HepG2 (cell line): Measurements from ENCODE around the gene KCND1. TPM values are rescaled to one million over a fixed set of nuclear protein-coding genes. Genes with fewer than 3 reads are reported as not detected.

Experiments
- BRF2 ChIP-seq: sonication (generic); formaldehyde crosslinking; IDR thresholded peaks from 2 replicates; pipeline ENCODE4 v1.8.1; 2022; ENCODE audit warnings: mild to moderate bottlenecking, missing genetic modification reagents
- FOXK2 ChIP-seq: fragments of 450-650 bp; IDR thresholded peaks from 2 replicates; pipeline ENCODE4 v1.6.1; 2016
- HNF1B ChIP-seq: sonication (generic); formaldehyde crosslinking; IDR thresholded peaks from 2 replicates; pipeline ENCODE4 v1.5.1; 2020; ENCODE audit warnings: mild to moderate bottlenecking, moderate library complexity, missing genetic modification reagents
- HNRNPUL1 ChIP-seq: fragments of 200-400 bp; formaldehyde crosslinking; IDR thresholded peaks from 2 replicates; pipeline ENCODE4 v1.6.1; 2017; ENCODE audit warnings: low read depth, mild to moderate bottlenecking, low read length, moderate library complexity
- IKZF5 ChIP-seq: IDR thresholded peaks from 2 replicates; pipeline ENCODE4 v1.6.1; 2018; ENCODE audit warnings: missing genetic modification reagents, mild to moderate bottlenecking, missing compliant biosample characterization
- MAZ ChIP-seq, 2 experiments: sonication (generic) in 1 of 2; formaldehyde crosslinking in 1 of 2; IDR thresholded peaks; 2 replicates each; pipeline versions ENCODE4 v1.5.0 to v1.6.1; 2012 to 2020; ENCODE audit warnings: low read depth in 2 of 2, mild to moderate bottlenecking in 2 of 2, borderline replicate concordance in 1 of 2, improper control_type of control experiment in 1 of 2, low read length in 1 of 2, missing genetic modification reagents in 1 of 2, moderate library complexity in 1 of 2
- MTA3 ChIP-seq: sonication (generic); formaldehyde crosslinking; IDR thresholded peaks from 2 replicates; pipeline ENCODE4 v1.4.0; 2020; ENCODE audit warnings: missing genetic modification reagents
- NAIF1 ChIP-seq: sonication (generic); formaldehyde crosslinking; IDR thresholded peaks from 2 replicates; pipeline ENCODE4 v1.5.0; 2020; ENCODE audit warnings: mild to moderate bottlenecking, missing genetic modification reagents, borderline replicate concordance
- NFYB ChIP-seq: sonication (generic); formaldehyde crosslinking; IDR thresholded peaks from 2 replicates; pipeline ENCODE4 v1.4.0; 2020; ENCODE audit warnings: missing genetic modification reagents
- NR3C1 ChIP-seq: sonication (generic); formaldehyde crosslinking; IDR thresholded peaks from 2 replicates; pipeline ENCODE4 v1.4.0; 2020; ENCODE audit warnings: missing genetic modification reagents
- SP5 ChIP-seq: IDR thresholded peaks from 2 replicates; pipeline ENCODE4 v1.6.1; 2016; ENCODE audit warnings: low read depth, borderline replicate concordance
- TEAD2 ChIP-seq: sonication (generic); formaldehyde crosslinking; IDR thresholded peaks from 2 replicates; pipeline ENCODE4 v1.9.0; 2021; ENCODE audit warnings: missing genetic modification reagents
- ZNF382 ChIP-seq: sonication (generic); formaldehyde crosslinking; IDR thresholded peaks from 2 replicates; pipeline ENCODE4 v1.5.0; 2020; ENCODE audit warnings: missing genetic modification reagents, mild to moderate bottlenecking, borderline replicate concordance
- ZNF512 ChIP-seq: sonication (generic); formaldehyde crosslinking; IDR thresholded peaks from 2 replicates; pipeline ENCODE4 v1.4.0; 2020; ENCODE audit warnings: mild to moderate bottlenecking, missing genetic modification reagents
- ZNF597 ChIP-seq: sonication (generic); formaldehyde crosslinking; IDR thresholded peaks from 2 replicates; pipeline ENCODE4 v1.5.0; 2020; ENCODE audit warnings: missing genetic modification reagents
- ZNF614 ChIP-seq: IDR thresholded peaks from 2 replicates; pipeline ENCODE4 v1.6.1; 2018; ENCODE audit warnings: missing biosample characterization, missing genetic modification reagents, inconsistent platforms, borderline replicate concordance
- ZNF773 ChIP-seq: sonication (generic); formaldehyde crosslinking; IDR thresholded peaks from 2 replicates; pipeline ENCODE4 v1.4.0; 2020; ENCODE audit warnings: missing genetic modification reagents, borderline replicate concordance
- ZNF780A ChIP-seq: sonication (generic); formaldehyde crosslinking; IDR thresholded peaks from 2 replicates; pipeline ENCODE4 v1.8.0; 2022; ENCODE audit warnings: mild to moderate bottlenecking, missing genetic modification reagents, moderate library complexity
- ZNF788 ChIP-seq: sonication (generic); formaldehyde crosslinking; IDR thresholded peaks from 2 replicates; pipeline ENCODE4 v1.5.0; 2020; ENCODE audit warnings: mild to moderate bottlenecking, missing genetic modification reagents, borderline replicate concordance
- ZUFSP ChIP-seq: sonication (generic); formaldehyde crosslinking; IDR thresholded peaks from 2 replicates; pipeline ENCODE4 v1.9.0; 2021; ENCODE audit warnings: missing genetic modification reagents, mild to moderate bottlenecking, borderline replicate concordance
- polyA plus RNA-seq, 8 experiments: library from polyadenylated mRNA; depleted of rRNA in 3 of 8; stranded (reverse) in 7 of 8; unstranded in 1 of 8; fragments of >200 nt; fragmentation: Illumina TruSeq in 4 of 8; extraction: Trizol in 4 of 8; gene quantifications; 2 replicates each; pipeline versions ENCODE4 v1.2.1 to v1.2.3, GENCODE V29; 2011 to 2016; ENCODE audit warnings: low read depth in 4 of 8, missing spikeins in 1 of 8, mixed read lengths in 1 of 8; ENCODE audit not compliant: insufficient read depth in 1 of 8
- total RNA-seq, 5 experiments: library from RNA; depleted of rRNA; stranded (reverse); fragments of >200 nt; fragmentation: Illumina TruSeq; extraction: Trizol; gene quantifications; 2 replicates each; pipeline ENCODE4 v1.2.3, GENCODE V29; 2016; ENCODE audit warnings: low read depth in 1 of 5

The KCND1 gene
- total and polyA plus RNA-seq, 2 of the 13 experiments (the other 11 are each of a cell fraction or from before 2014, with no cell fraction given), result 0.07 to 0.30 TPM

GRCh38 chrX:48957827-48958634, 13.6 kb downstream of the KCND1 start (continued):
- no peak for TF ChIP-seq NAIF1 (CRISPR knock-in tag)
- no peak for TF ChIP-seq BRF2
- no peak for TF ChIP-seq HNRNPUL1
- TF ChIP-seq ZNF597 (CRISPR knock-in tag), result no peak
- TF ChIP-seq ZNF780A (CRISPR knock-in tag), result no peak
- no peak for TF ChIP-seq ZUFSP (CRISPR knock-in tag)
- 0 out of 2 replicates have a peak, but pooled peaks have one; percentile 52 for TF ChIP-seq FOXK2
- no peak for TF ChIP-seq ZNF614 (CRISPR knock-in tag)
- no peak for TF ChIP-seq MTA3 (CRISPR knock-in tag)
- peak; percentile 49; the same call in 1 of the 2 replicates for TF ChIP-seq IKZF5 (CRISPR knock-in tag)
- TF ChIP-seq ZNF512 (CRISPR knock-in tag), result no peak
- TF ChIP-seq MAZ (IDR thresholded peaks at IDR 0.05; ENCODE audit: borderline replicate concordance, low read depth, low read length), result peak; percentile 32; the same call in 1 of the 2 replicates
- peak; percentile 18; the same call in 1 of the 2 replicates for TF ChIP-seq MAZ (CRISPR knock-in tag; IDR thresholded peaks at IDR 0.05; ENCODE audit: low read depth)
- TF ChIP-seq ZNF382 (CRISPR knock-in tag), result no peak
- no peak for TF ChIP-seq TEAD2 (CRISPR knock-in tag)
- TF ChIP-seq NR3C1 (CRISPR knock-in tag), result no peak
- peak; percentile 89 for TF ChIP-seq NFYB (CRISPR knock-in tag)
- TF ChIP-seq HNF1B (CRISPR knock-in tag), result no peak
- no peak for TF ChIP-seq SP5 (CRISPR knock-in tag)
- TF ChIP-seq ZNF788 (CRISPR knock-in tag), result no peak
- no peak for TF ChIP-seq ZNF773 (CRISPR knock-in tag)
